WTC11 (cell line): Measurements from ENCODE around the gene RETN. TPM values are rescaled to one million over a fixed set of nuclear protein-coding genes. Genes with fewer than 3 reads are reported as not detected.

Experiments used
- ATAC-seq: fragments of 200-7000 bp; cut with Tn5 transposase; 2 replicates; pipeline ENCODE4 v1.10.0; 2021; ENCODE audit warnings: mild to moderate bottlenecking, moderate library complexity
- CTCF ChIA-PET: fragments of 300-600 bp; sonication (Branson Sonifier 250); formaldehyde crosslinking; loops from one replicate; lab custom pipeline; 2021; ENCODE audit warnings: antibody characterized with exemption; lab: Charles Lee
- POLR2A ChIA-PET: fragments of 350-600 bp; sonication (Branson Sonifier 250); formaldehyde crosslinking; loops from one replicate; lab custom pipeline; 2021; ENCODE audit warnings: antibody characterized with exemption; lab: Charles Lee
- DNase-seq: peaks from one replicate; pipeline ENCODE4 v3.0.0; 2021; ENCODE audit warnings: low spot score
- H3K27ac Mint-ChIP-seq: 2 replicates; pipeline ENCODE4 v1.8.0; 2021; ENCODE audit warnings: mixed read lengths
- H3K27me3 Mint-ChIP-seq: 2 replicates; pipeline ENCODE4 v1.8.0; 2021; ENCODE audit warnings: low read depth, mild to moderate bottlenecking, moderate library complexity, mixed read lengths
- H3K36me3 Mint-ChIP-seq: 2 replicates; pipeline ENCODE4 v1.8.0; 2021; ENCODE audit warnings: mixed read lengths
- H3K4me1 Mint-ChIP-seq: 2 replicates; pipeline ENCODE4 v1.8.0; 2022; ENCODE audit warnings: mixed read lengths
- H3K4me3 Mint-ChIP-seq: 2 replicates; pipeline ENCODE4 v1.8.0; 2021; ENCODE audit warnings: mild to moderate bottlenecking, moderate library complexity, mixed read lengths
- H3K9me3 Mint-ChIP-seq: 2 replicates; pipeline ENCODE4 v1.8.0; 2021; ENCODE audit warnings: mixed read lengths
- EMX1 ChIP-seq: fragments of 250-450 bp; sonication (Bioruptor Pico); IDR thresholded peaks from 2 replicates; pipeline ENCODE4 v1.8.0; 2021; ENCODE audit warnings: mild to moderate bottlenecking
- HMGA2 ChIP-seq: fragments of 250-450 bp; sonication (Bioruptor Pico); IDR thresholded peaks from 2 replicates; pipeline ENCODE4 v1.4.0; 2021; ENCODE audit warnings: mild to moderate bottlenecking, moderate library complexity
- IRF2 ChIP-seq: sonication (generic); formaldehyde crosslinking; IDR thresholded peaks from 2 replicates; pipeline ENCODE4 v1.8.0; 2022; ENCODE audit warnings: low read depth, missing genetic modification reagents, borderline replicate concordance
- JAZF1 ChIP-seq: fragments of 250-450 bp; sonication (Bioruptor Pico); IDR thresholded peaks from 2 replicates; pipeline ENCODE4 v1.9.0; 2021; ENCODE audit warnings: moderate library complexity, mild to moderate bottlenecking, inconsistent platforms
- KAT7 ChIP-seq: sonication (generic); formaldehyde crosslinking; IDR thresholded peaks from 2 replicates; pipeline ENCODE4 v1.8.1; 2023; ENCODE audit warnings: missing genetic modification reagents, mild to moderate bottlenecking, borderline replicate concordance
- NFE2L1 ChIP-seq: sonication (generic); formaldehyde crosslinking; IDR thresholded peaks from 2 replicates; pipeline ENCODE4 v1.8.1; 2023; ENCODE audit warnings: missing genetic modification reagents
- NFYB ChIP-seq: sonication (generic); formaldehyde crosslinking; conservative IDR thresholded peaks from 2 replicates; pipeline ENCODE4 v1.8.0; 2022; ENCODE audit warnings: low read depth, missing genetic modification reagents
- NR3C1 ChIP-seq: sonication (generic); formaldehyde crosslinking; conservative IDR thresholded peaks from 2 replicates; pipeline ENCODE4 v1.8.1; 2023; ENCODE audit warnings: low read depth, mild to moderate bottlenecking, missing genetic modification reagents
- ZBTB21 ChIP-seq: sonication (generic); formaldehyde crosslinking; IDR thresholded peaks from 2 replicates; pipeline ENCODE4 v1.8.1; 2023; ENCODE audit warnings: mild to moderate bottlenecking, missing genetic modification reagents, borderline replicate concordance
- ZNF263 ChIP-seq: sonication (generic); formaldehyde crosslinking; IDR thresholded peaks from 2 replicates; pipeline ENCODE4 v1.8.1; 2022; ENCODE audit warnings: low read depth, mild to moderate bottlenecking, moderate library complexity, missing genetic modification reagents
- ZNF317 ChIP-seq: sonication (generic); formaldehyde crosslinking; IDR thresholded peaks from 2 replicates; pipeline ENCODE4 v1.8.1; 2023; ENCODE audit warnings: low read depth, mild to moderate bottlenecking, moderate library complexity, missing genetic modification reagents, borderline replicate concordance
- total RNA-seq: library from RNA; stranded (reverse); gene quantifications from 3 replicates; pipeline ENCODE4 v1.2.3, GENCODE V29; 2021
- TF ChIP-seq, protein P1 (sequence below): fragments of 250-450 bp; sonication (Bioruptor Pico); IDR thresholded peaks from 2 replicates; pipeline ENCODE4 v2.1.2; 2022; ENCODE audit warnings: mild to moderate bottlenecking, moderate library complexity
- TF ChIP-seq, protein P2 (sequence below): fragments of 250-450 bp; sonication (Bioruptor Pico); IDR thresholded peaks from 2 replicates; pipeline ENCODE4 v1.8.0; 2021; ENCODE audit warnings: mild to moderate bottlenecking
- TF ChIP-seq, protein P3 (sequence below): fragments of 250-450 bp; sonication (Bioruptor Pico); IDR thresholded peaks from 2 replicates; pipeline ENCODE4 v1.9.0; 2021; ENCODE audit warnings: mild to moderate bottlenecking
- TF ChIP-seq, protein P4 (sequence below): sonication (generic); formaldehyde crosslinking; IDR thresholded peaks from 2 replicates; pipeline ENCODE4 v1.8.1; 2023; ENCODE audit warnings: mild to moderate bottlenecking, missing genetic modification reagents, moderate library complexity
- TF ChIP-seq, protein P5 (sequence below): sonication (generic); formaldehyde crosslinking; IDR thresholded peaks from 2 replicates; pipeline ENCODE4 v1.8.1; 2023; ENCODE audit warnings: mild to moderate bottlenecking, moderate library complexity, missing genetic modification reagents
- TF ChIP-seq, protein P6 (sequence below): fragments of 250-450 bp; sonication (Bioruptor Pico); IDR thresholded peaks from 2 replicates; pipeline ENCODE4 v1.9.0; 2021; ENCODE audit warnings: mild to moderate bottlenecking, borderline replicate concordance

RETN gene
- total RNA-seq, 1 experiment from 2014 or later: not detected

DNA sequence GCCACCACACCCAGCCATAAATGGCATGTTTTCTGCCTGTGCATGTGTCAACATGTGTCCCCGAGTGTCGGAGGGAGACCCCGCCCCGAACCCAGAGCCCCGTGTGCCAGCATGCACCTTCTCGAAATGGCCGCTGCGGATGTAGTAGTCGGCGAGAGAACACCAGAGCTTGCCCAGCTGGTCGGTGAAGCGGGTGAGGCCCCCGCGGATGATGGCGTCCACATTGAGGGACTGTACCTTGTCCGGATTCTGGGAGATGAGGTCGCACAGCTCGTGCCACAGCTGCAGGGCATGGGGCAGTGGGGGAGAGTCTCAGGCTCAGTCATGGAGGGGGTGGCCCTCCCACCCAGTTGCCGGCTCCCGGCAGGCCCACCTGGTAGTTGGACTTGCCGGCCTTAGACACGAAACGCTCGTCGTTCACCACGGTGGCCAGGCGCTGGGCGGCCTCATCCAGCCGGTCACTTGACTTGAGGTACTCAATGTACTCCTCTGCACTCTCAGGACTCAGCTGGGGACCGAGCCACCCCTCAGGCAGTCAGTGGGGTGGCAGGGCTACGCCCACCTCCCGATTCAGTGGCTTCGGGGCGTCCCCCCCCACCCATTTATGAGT lies 43.0 kb upstream of the RETN start:
- POLR2A ChIA-PET: no interaction called here
- H3K4me3 Mint-ChIP-seq: no peak overlapping the region
- H3K4me1 Mint-ChIP-seq: peaks cover 24% of the 10 kb centered on the region
- no peak overlapping the region for H3K27ac Mint-ChIP-seq
- peaks cover 27% of the 10 kb centered on the region for H3K36me3 Mint-ChIP-seq
- ATAC-seq (no peak), DNase-seq (no peak)
- H3K27me3 Mint-ChIP-seq: no peaks in the 10 kb centered on the region
- TF ChIP-seq HMGA2 (CRISPR knock-in tag): no peak
- TF ChIP-seq JAZF1 (CRISPR knock-in tag): no peak
- TF ChIP-seq, protein P1, sequence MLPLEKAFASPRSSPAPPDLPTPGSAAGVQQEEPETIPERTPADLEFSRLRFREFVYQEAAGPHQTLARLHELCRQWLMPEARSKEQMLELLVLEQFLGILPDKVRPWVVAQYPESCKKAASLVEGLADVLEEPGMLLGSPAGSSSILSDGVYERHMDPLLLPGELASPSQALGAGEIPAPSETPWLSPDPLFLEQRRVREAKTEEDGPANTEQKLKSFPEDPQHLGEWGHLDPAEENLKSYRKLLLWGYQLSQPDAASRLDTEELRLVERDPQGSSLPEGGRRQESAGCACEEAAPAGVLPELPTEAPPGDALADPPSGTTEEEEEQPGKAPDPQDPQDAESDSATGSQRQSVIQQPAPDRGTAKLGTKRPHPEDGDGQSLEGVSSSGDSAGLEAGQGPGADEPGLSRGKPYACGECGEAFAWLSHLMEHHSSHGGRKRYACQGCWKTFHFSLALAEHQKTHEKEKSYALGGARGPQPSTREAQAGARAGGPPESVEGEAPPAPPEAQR (CRISPR knock-in tag): no peak
- no peak for TF ChIP-seq EMX1 (CRISPR knock-in tag)
- TF ChIP-seq IRF2 (CRISPR knock-in tag): no peak
- TF ChIP-seq, protein P2, sequence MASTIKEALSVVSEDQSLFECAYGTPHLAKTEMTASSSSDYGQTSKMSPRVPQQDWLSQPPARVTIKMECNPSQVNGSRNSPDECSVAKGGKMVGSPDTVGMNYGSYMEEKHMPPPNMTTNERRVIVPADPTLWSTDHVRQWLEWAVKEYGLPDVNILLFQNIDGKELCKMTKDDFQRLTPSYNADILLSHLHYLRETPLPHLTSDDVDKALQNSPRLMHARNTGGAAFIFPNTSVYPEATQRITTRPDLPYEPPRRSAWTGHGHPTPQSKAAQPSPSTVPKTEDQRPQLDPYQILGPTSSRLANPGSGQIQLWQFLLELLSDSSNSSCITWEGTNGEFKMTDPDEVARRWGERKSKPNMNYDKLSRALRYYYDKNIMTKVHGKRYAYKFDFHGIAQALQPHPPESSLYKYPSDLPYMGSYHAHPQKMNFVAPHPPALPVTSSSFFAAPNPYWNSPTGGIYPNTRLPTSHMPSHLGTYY: no peak
- TF ChIP-seq, protein P3, sequence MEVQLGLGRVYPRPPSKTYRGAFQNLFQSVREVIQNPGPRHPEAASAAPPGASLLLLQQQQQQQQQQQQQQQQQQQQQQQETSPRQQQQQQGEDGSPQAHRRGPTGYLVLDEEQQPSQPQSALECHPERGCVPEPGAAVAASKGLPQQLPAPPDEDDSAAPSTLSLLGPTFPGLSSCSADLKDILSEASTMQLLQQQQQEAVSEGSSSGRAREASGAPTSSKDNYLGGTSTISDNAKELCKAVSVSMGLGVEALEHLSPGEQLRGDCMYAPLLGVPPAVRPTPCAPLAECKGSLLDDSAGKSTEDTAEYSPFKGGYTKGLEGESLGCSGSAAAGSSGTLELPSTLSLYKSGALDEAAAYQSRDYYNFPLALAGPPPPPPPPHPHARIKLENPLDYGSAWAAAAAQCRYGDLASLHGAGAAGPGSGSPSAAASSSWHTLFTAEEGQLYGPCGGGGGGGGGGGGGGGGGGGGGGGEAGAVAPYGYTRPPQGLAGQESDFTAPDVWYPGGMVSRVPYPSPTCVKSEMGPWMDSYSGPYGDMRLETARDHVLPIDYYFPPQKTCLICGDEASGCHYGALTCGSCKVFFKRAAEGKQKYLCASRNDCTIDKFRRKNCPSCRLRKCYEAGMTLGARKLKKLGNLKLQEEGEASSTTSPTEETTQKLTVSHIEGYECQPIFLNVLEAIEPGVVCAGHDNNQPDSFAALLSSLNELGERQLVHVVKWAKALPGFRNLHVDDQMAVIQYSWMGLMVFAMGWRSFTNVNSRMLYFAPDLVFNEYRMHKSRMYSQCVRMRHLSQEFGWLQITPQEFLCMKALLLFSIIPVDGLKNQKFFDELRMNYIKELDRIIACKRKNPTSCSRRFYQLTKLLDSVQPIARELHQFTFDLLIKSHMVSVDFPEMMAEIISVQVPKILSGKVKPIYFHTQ (CRISPR knock-in tag): no peak
- TF ChIP-seq, protein P4, sequence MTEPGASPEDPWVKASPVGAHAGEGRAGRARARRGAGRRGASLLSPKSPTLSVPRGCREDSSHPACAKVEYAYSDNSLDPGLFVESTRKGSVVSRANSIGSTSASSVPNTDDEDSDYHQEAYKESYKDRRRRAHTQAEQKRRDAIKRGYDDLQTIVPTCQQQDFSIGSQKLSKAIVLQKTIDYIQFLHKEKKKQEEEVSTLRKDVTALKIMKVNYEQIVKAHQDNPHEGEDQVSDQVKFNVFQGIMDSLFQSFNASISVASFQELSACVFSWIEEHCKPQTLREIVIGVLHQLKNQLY (CRISPR knock-in tag): no peak
- TF ChIP-seq, all 79 proteins: peak for 0
- no peaks in the 10 kb centered on the region for H3K9me3 Mint-ChIP-seq
- CTCF ChIA-PET: no interaction called here

DNA sequence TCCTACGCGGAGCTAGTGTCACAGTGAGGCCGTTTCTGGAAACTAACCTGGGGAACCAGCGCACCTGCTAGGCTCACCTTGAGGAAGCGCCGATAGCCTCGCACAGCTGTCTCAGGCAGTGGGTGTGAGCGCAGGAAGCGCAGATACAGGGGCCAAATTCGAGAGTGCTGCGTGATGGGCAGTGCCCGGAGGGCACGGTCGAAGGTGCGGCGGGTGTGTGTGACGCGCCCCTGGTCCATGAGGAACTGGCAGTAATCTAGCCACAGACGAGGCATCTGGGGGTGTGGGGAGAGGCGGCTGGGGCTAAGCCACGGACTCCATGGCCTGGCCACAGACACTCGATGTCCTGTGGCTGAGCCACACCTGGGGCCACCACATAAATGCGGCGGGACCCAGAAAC lies 41.7 kb upstream of the RETN start:
- ATAC-seq: no peak
- POLR2A ChIA-PET: no interaction called here
- Mint-ChIP-seq H3K36me3 (peaks cover 19% of the 10 kb centered on the region), H3K27me3 (no peaks in the 10 kb centered on the region), H3K9me3 (no peaks in the 10 kb centered on the region), H3K4me1 (peaks cover 24% of the 10 kb centered on the region), H3K4me3 (no peak overlapping the region), H3K27ac (no peak overlapping the region)
- CTCF ChIA-PET: interaction anchor here (0.8 kb wide), 1 partner anchor 59 kb away, joined by 6 read pairs; no protein-coding TSS in a partner anchor
- no peak for DNase-seq
- TF ChIP-seq NFE2L1 (CRISPR knock-in tag): no peak
- TF ChIP-seq ZBTB21 (CRISPR knock-in tag): no peak
- TF ChIP-seq ZNF263 (CRISPR knock-in tag): no peak
- no peak for TF ChIP-seq NR3C1
- TF ChIP-seq, protein P5, sequence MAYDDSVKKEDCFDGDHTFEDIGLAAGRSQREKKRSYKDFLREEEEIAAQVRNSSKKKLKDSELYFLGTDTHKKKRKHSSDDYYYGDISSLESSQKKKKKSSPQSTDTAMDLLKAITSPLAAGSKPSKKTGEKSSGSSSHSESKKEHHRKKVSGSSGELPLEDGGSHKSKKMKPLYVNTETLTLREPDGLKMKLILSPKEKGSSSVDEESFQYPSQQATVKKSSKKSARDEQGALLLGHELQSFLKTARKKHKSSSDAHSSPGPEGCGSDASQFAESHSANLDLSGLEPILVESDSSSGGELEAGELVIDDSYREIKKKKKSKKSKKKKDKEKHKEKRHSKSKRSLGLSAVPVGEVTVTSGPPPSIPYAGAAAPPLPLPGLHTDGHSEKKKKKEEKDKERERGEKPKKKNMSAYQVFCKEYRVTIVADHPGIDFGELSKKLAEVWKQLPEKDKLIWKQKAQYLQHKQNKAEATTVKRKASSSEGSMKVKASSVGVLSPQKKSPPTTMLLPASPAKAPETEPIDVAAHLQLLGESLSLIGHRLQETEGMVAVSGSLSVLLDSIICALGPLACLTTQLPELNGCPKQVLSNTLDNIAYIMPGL (CRISPR knock-in tag): no peak
- TF ChIP-seq, protein P6, sequence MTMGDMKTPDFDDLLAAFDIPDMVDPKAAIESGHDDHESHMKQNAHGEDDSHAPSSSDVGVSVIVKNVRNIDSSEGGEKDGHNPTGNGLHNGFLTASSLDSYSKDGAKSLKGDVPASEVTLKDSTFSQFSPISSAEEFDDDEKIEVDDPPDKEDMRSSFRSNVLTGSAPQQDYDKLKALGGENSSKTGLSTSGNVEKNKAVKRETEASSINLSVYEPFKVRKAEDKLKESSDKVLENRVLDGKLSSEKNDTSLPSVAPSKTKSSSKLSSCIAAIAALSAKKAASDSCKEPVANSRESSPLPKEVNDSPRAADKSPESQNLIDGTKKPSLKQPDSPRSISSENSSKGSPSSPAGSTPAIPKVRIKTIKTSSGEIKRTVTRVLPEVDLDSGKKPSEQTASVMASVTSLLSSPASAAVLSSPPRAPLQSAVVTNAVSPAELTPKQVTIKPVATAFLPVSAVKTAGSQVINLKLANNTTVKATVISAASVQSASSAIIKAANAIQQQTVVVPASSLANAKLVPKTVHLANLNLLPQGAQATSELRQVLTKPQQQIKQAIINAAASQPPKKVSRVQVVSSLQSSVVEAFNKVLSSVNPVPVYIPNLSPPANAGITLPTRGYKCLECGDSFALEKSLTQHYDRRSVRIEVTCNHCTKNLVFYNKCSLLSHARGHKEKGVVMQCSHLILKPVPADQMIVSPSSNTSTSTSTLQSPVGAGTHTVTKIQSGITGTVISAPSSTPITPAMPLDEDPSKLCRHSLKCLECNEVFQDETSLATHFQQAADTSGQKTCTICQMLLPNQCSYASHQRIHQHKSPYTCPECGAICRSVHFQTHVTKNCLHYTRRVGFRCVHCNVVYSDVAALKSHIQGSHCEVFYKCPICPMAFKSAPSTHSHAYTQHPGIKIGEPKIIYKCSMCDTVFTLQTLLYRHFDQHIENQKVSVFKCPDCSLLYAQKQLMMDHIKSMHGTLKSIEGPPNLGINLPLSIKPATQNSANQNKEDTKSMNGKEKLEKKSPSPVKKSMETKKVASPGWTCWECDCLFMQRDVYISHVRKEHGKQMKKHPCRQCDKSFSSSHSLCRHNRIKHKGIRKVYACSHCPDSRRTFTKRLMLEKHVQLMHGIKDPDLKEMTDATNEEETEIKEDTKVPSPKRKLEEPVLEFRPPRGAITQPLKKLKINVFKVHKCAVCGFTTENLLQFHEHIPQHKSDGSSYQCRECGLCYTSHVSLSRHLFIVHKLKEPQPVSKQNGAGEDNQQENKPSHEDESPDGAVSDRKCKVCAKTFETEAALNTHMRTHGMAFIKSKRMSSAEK (CRISPR knock-in tag): no peak
- no peak for TF ChIP-seq KAT7 (CRISPR knock-in tag)
- TF ChIP-seq, protein P4 (CRISPR knock-in tag): no peak
- no peak for TF ChIP-seq NFYB (CRISPR knock-in tag)
- no peak for TF ChIP-seq ZNF317 (CRISPR knock-in tag)
- TF ChIP-seq HMGA2 (CRISPR knock-in tag): no peak
- TF ChIP-seq EMX1 (CRISPR knock-in tag): no peak
- no peak for TF ChIP-seq IRF2 (CRISPR knock-in tag)
